ENCODE results near the gene RNPEPL1.

- TF ChIP-seq CTCF (conservative IDR thresholded peaks at IDR 0.05; ENCODE audit: low read depth, low read length) (no peak), EZH2 (IDR thresholded peaks at IDR 0.05; ENCODE audit: low read length, unreplicated experiment) (no peak), EZH2phosphoT487 (IDR thresholded peaks at IDR 0.05; ENCODE audit: borderline replicate concordance, low read length) (no peak)
These were observed 56.8 kb downstream of the RNPEPL1 start, which contains the start of gene GPR35 for GRCh38 chr2:240624950-240625621.

Data from PC-3 (cell line).